DOHH2 (cell line): ENCODE measurements around the gene HCRTR1.

Experiments
- CTCF ChIP-seq: fragments of 200-600 bp; sonication (generic); IDR thresholded peaks from one replicate; pipeline ENCODE4 v1.5.1; 2014; ENCODE audit warnings: antibody characterized with exemption, mild to moderate bottlenecking, low read depth, low read length; ENCODE audit not compliant: poor library complexity, severe bottlenecking
- EZH2phosphoT487 ChIP-seq: fragments of 200-600 bp; sonication (generic); IDR thresholded peaks from 2 replicates; pipeline ENCODE4 v1.6.1; 2017; ENCODE audit warnings: borderline replicate concordance, mild to moderate bottlenecking, antibody characterized with exemption, low read length, moderate library complexity, mixed read lengths

DNA sequence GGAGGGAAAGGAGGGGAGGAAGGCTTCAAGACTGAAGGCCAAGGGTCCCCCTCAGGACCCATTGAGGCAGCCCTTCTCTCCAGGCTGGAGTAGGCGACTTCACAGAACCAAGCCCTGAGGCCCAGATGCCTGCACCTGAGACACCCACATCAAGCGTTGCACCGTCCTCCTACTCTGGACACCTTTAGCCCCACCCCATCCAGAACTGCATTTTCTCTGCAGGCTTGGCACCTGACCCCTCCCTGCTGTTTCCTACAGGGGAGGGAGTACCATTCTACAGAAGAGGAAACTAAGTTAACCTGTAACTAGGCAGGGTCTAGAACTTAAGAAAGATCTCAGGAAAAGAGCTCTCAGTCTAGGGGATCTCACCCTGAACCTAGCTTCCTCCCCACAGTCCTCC, 15.2 kb downstream of the HCRTR1 start:
- TF ChIP-seq CTCF (no peak), EZH2phosphoT487 (no peak)
